Adrenal gland (tissue), 19 donors: ENCODE data around the gene ZAP70. TPM values are rescaled to one million over a fixed set of nuclear protein-coding genes. Genes with fewer than 3 reads are reported as not detected.

Experiments
- DNase-seq, 7 donors: peaks; one replicate each; pipeline ENCODE4 v3.0.0-alpha.2; 2019 to 2020
- H3K27ac ChIP-seq, 5 donors: fragments of 200-600 bp; sonication (generic) in 4 of 5; 1 replicate in 3 of 5; 2 replicates in 2 of 5; pipeline versions ENCODE4 v1.5.1 to v1.8.0; 2016 to 2020; ENCODE audit warnings: mild to moderate bottlenecking in 1 of 5
- H3K27me3 ChIP-seq: fragments of 200-600 bp; 2 replicates; pipeline ENCODE4 v1.8.0; 2021
- H3K36me3 ChIP-seq, 2 donors: fragments of 200-600 bp; replicated peaks in 1 of 2; 1 replicate in 1 of 2; 2 replicates in 1 of 2; pipeline versions ENCODE4 v1.5.1 to v1.8.0; 2018 to 2022
- H3K4me1 ChIP-seq, 2 donors: fragments of 200-600 bp; replicated peaks in 1 of 2; 1 replicate in 1 of 2; 2 replicates in 1 of 2; pipeline versions ENCODE4 v1.5.1 to v1.8.0; 2018 to 2021
- H3K4me3 ChIP-seq, 4 donors: fragments of 200-600 bp; sonication (generic) in 3 of 4; one replicate each; pipeline ENCODE4 v1.5.1; 2016 to 2018
- H3K9me3 ChIP-seq, 3 donors: fragments of 200-600 bp; sonication (generic) in 1 of 3; replicated peaks in 1 of 3; 1 replicate in 2 of 3; 2 replicates in 1 of 3; pipeline versions ENCODE4 v1.5.1 to v1.8.0; 2016 to 2021
- POLR2A ChIP-seq, 2 donors: fragments of 450-650 bp; IDR thresholded peaks; one replicate each; pipeline ENCODE4 v1.6.1; 2017; ENCODE audit warnings: antibody characterized with exemption in 2 of 2, mild to moderate bottlenecking in 2 of 2, moderate library complexity in 1 of 2
- WGBS, 4 donors: extraction: QIAGEN DNeasy Blood & Tissue Kit in 2 of 4; methylation state at CpG; one replicate each; pipeline versions ENCODE4 v1.1.5 to v1.1.7; 2013 to 2017; 5-methylcytosine and 5-hydroxymethylcytosine counted together
- intact Hi-C, 2 donors: fragments of 100-400 bp; cut with DNase I; formaldehyde crosslinking; loops; one replicate each; pipeline versions ENCODE4 v1.14.1 to v1.15.0; 2022 to 2023
- long read RNA-seq, 10 donors: library from polyadenylated mRNA in 3 of 10; unstranded in 2 of 10; stranded (forward) in 1 of 10; transcript quantifications; one replicate each; pipeline ENCODE4 v2.0.0 and lab custom pipeline, GENCODE V29; 2021 to 2026
- polyA plus RNA-seq, 3 donors: library from polyadenylated mRNA; stranded (reverse); fragments of 200-250 nt in 2 of 3; fragments of 350-450 nt in 1 of 3; fragmentation: Illumina TruSeq in 1 of 3; extraction: RNeasy Lipid Tissue Mini Kit (QIAGEN cat#74804) in 1 of 3; gene quantifications; one replicate each; pipeline ENCODE4 v1.2.3, GENCODE V29; 2013 to 2014
- total RNA-seq, 9 donors: library from RNA; depleted of rRNA in 4 of 9; stranded (reverse); fragments of >200 nt in 4 of 9; fragments of 120-200 nt in 1 of 9; fragmentation: NEBNext Ultra II Directional in 1 of 9; extraction: Animal tissue kit (Norgen Biotek cat#: 25700) in 1 of 9; gene quantifications; one replicate each; pipeline versions ENCODE4 v1.1.0 to v1.2.4, GENCODE V29; 2013 to 2023
- TF ChIP-seq, protein P1 (sequence below), 6 experiments: fragments of 450-650 bp in 4 of 6; fragments of 200-600 bp in 2 of 6; sonication (generic) in 1 of 6; IDR thresholded peaks; 1 replicate in 5 of 6; 2 replicates in 1 of 6; pipeline versions ENCODE4 v1.5.1 to v1.8.0; 2016 to 2021; ENCODE audit warnings: antibody characterized with exemption in 6 of 6, mild to moderate bottlenecking in 2 of 6, moderate library complexity in 1 of 6
- donor health status: healthy with polysubstance abuse.
- donor health status: Bipolar disorder and iron deficiency.
- donor health status: DM: yes; HTN: yes; CAD: no.
- donor health status: DM: no; HTN: no; CAD: no.
- donor health status: DM: no; HTN: no; CAD: no.
- donor health status: DM: yes; HTN: yes; CAD: no.

Gene ZAP70
- total RNA-seq (1 to 10 TPM in 8 of 9 donors, under 1 TPM in 1; 0.33 to 8.1 (median 2.1) TPM), polyA plus RNA-seq (1 to 10 TPM in 2 of 3 donors, under 1 TPM in 1; 0.62 to 8.3 (median 5.9) TPM)
- long read RNA-seq, donor 1, result 0 reads
- long read RNA-seq, donor 2, result 0 reads
- long read RNA-seq, donor 3, partial matches to known transcripts, result 0 of 1 reads
- long read RNA-seq, donor 3, other reads (novel, unspliced or antisense), result 0 of 1 reads
- long read RNA-seq, donor 4, result 0 reads
- long read RNA-seq, donor 5, partial matches to known transcripts, result 1 of 4 reads
- long read RNA-seq, donor 5, other reads (novel, unspliced or antisense), result 1 of 4 reads
- long read RNA-seq, donor 6, partial matches to known transcripts, result 0 of 1 reads
- long read RNA-seq, donor 6, other reads (novel, unspliced or antisense), result 0 of 1 reads
- long read RNA-seq, donor 7, result 0 reads
- long read RNA-seq, donor 8, result 0 reads
- long read RNA-seq, donor 9, partial matches to known transcripts, result 0 of 1 reads
- long read RNA-seq, donor 9, other reads (novel, unspliced or antisense), result 0 of 1 reads
- long read RNA-seq, donor 10, result 0 reads

DNA sequence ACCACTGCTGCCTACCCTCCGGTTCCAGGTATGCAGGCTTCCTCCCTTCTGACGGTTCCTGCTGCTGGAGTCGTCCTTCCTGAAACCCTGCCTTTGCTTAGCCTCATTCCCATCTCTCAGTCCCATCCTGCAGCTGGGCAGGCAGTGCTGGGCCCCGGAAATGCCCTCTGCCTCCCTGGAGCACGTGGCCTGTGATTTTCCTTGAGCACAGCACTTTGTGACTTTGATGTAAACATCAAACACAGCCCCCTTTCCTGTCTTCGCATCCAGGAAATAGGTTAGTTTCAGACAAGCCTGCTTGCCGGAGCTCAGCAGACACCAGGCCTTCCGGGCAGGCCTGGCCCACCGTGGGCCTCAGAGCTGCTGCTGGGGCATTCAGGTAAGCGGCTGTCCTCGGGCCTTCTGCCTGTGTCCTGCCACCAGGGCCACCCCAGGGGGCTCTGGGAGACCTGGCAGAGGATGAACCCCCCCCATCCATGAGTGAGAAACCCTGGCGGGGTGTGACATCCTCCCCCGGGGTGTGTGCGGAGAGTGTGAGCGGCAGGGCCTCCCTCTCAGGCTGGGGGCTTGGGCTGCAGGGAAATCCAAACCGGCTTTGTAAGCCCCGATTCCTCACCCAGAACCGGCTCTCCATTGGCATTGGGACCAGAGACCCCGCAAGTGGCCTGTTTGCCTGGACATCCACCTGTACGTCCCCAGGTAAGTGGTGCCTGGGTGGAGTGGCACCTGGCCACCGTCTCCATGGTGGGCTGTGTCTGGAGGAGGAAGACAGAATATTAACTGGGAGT lies at the start of gene ZAP70:
TSS of gene ZAP70 (plus strand) at position 281 of the 788 bp plus-strand sequence. CDS start 10,461 bp downstream, outside the sequence.
- WGBS, 4 donors, result 72 to 83% (median 75%) methylated on average over 8 to 21 of the region's 21 CpGs
- intact Hi-C loops, result no loop called here
- DNase-seq, result no peak
- no peaks in the 10 kb centered on the region for H3K9me3 ChIP-seq
- H3K4me3 ChIP-seq, result no peak within 1 kb of the TSS
- TF ChIP-seq POLR2A (IDR thresholded peaks at IDR 0.05), result no peak
- TF ChIP-seq, protein P1, sequence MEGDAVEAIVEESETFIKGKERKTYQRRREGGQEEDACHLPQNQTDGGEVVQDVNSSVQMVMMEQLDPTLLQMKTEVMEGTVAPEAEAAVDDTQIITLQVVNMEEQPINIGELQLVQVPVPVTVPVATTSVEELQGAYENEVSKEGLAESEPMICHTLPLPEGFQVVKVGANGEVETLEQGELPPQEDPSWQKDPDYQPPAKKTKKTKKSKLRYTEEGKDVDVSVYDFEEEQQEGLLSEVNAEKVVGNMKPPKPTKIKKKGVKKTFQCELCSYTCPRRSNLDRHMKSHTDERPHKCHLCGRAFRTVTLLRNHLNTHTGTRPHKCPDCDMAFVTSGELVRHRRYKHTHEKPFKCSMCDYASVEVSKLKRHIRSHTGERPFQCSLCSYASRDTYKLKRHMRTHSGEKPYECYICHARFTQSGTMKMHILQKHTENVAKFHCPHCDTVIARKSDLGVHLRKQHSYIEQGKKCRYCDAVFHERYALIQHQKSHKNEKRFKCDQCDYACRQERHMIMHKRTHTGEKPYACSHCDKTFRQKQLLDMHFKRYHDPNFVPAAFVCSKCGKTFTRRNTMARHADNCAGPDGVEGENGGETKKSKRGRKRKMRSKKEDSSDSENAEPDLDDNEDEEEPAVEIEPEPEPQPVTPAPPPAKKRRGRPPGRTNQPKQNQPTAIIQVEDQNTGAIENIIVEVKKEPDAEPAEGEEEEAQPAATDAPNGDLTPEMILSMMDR (IDR thresholded peaks at IDR 0.05), result no peak
- H3K27ac ChIP-seq, result no peak within 1 kb of the TSS
- no peaks in the 10 kb centered on the region for H3K4me1 ChIP-seq
- no peaks in the 10 kb centered on the region for H3K27me3 ChIP-seq
- H3K36me3 ChIP-seq, result no peaks in the 10 kb centered on the region

DNA sequence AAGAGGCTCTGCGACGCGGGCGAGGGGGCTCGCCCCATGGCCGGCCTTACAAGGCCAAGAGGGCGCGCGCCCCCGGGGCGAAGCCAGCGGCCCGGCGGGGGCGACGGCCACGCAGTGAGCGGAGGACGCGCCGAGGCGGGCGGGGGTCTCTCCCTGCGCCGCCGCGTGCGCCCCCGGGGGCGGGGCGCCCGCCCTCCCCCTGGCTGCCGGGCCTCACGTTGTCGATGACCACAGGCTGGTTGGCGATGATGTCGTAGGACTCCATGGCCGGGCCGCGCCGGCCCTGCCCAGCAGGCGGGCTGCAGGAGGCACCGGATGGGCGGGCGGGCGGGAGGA lies 49.8 kb upstream of the ZAP70 start:
- TF ChIP-seq, protein P1 (IDR thresholded peaks at IDR 0.05), result peak in 1 of 6 experiments; percentile 0
- no peak for TF ChIP-seq POLR2A (IDR thresholded peaks at IDR 0.05)
- 0 to 1% (median 0%) methylated on average over 8 to 46 of the region's 46 CpGs for WGBS, 4 donors

DNA sequence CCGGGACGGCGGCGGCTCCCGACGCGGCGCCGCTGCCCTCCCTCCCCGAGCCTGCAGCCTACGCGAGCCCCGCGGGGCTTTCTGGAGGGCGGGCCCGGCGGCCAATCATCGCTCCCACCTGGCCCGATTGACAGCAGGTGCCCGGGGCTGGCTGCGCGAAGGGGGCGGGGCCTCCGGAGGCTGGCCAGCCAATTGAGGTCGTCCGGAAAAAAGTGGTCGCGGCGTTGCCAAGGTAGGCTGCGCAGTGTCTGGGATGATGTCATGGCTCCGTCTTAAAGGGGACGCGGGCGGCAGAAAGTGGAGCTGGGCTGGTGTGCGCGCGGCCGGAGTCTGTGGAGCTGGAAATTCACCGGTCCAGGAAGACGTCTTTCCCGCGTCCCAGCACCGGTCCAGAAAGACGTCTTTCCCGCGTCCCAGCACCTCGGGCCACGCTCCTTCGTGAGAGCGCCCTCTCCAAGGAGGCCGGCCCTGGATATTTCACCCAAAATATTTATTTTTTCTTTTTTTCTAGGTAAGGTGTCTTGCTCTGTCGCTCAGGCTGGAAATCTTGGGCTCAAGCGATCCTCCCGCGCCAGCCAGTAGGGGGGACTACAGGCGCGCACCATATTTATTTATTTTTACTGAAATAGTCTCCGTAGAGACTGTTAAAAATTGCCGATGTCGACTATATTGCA lies 49.3 kb upstream of the ZAP70 start, which contains the start of gene ACTR1B:
TSS of gene ACTR1B (minus strand) at position 83 of the 674 bp plus-strand sequence. CDS start 154 bp downstream, outside the sequence.
- Histone ChIP-seq H3K9me3 (no peaks in the 10 kb centered on the region), H3K4me3 (peak within 1 kb of the TSS; percentile 33 to 86 (median 53)), H3K36me3 (peaks cover 0 to 5% of the 10 kb centered on the region in 2 donors), H3K27me3 (no peaks in the 10 kb centered on the region), H3K27ac (peak within 1 kb of the TSS; percentile 83 to 99 (median 97)), H3K4me1 (peaks cover 12 to 30% of the 10 kb centered on the region in 2 donors)
- 0 to 1% (median 1%) methylated on average over 21 to 60 of the region's 60 CpGs for WGBS, 4 donors
- DNase-seq, result peak; percentile 98 to 99 (median 98)
- peak; percentile 68 to 93 for TF ChIP-seq POLR2A (IDR thresholded peaks at IDR 0.05)
- TF ChIP-seq, protein P1 (IDR thresholded peaks at IDR 0.05), result peak; percentile 23 to 77 (median 60)
- intact Hi-C loops, result no loop called here

More for the DNA sequence above, 49.8 kb upstream of the ZAP70 start:
- no peak for DNase-seq
- Histone ChIP-seq H3K36me3 (peaks cover 0 to 10% of the 10 kb centered on the region in 2 donors), H3K9me3 (no peaks in the 10 kb centered on the region), H3K4me1 (peaks cover 12 to 30% of the 10 kb centered on the region in 2 donors), H3K4me3 (peak overlapping the region; percentile 32 to 86 (median 48)), H3K27ac (peak overlapping the region; percentile 83 to 99 (median 97)), H3K27me3 (no peaks in the 10 kb centered on the region)
- intact Hi-C loops, result no loop called here
